Activated CD4-positive, alpha-beta T cell treated with anti-CD3 and anti-CD28 coated beads, Interleukin-2, amount 10 ng/mL, durations not matched to agents 7 days and 5 days (primary cell): ENCODE measurements around the gene CYP2A7. TPM values are rescaled to one million over a fixed set of nuclear protein-coding genes. Genes with fewer than 3 reads are reported as not detected.
"Not testable (repeated sequence)": the region's sequence is repeated elsewhere in the genome, so short reads cannot be mapped to it uniquely, and the experiment has no call there.

Experiments used
- CTCF ChIA-PET: fragments of 350-600 bp; sonication (Branson Sonifier 250); formaldehyde crosslinking; loops from one replicate; lab custom pipeline; 2021; ENCODE audit warnings: antibody characterized with exemption; lab: Charles Lee
- POLR2A ChIA-PET: fragments of 350-600 bp; sonication (Branson Sonifier 250); formaldehyde crosslinking; loops from one replicate; lab custom pipeline; 2021; ENCODE audit warnings: antibody characterized with exemption; lab: Charles Lee
- DNase-seq: peaks from one replicate; pipeline ENCODE4 v3.0.0-alpha.2; 2020
- H3K27ac Mint-ChIP-seq: one replicate; pipeline ENCODE4 v1.8.0; 2021; ENCODE audit warnings: mild to moderate bottlenecking, moderate library complexity, mixed read lengths
- H3K27me3 Mint-ChIP-seq: one replicate; pipeline ENCODE4 v1.8.0; 2021; ENCODE audit warnings: mixed read lengths
- H3K36me3 Mint-ChIP-seq: one replicate; pipeline ENCODE4 v1.8.0; 2021; ENCODE audit warnings: low read depth, mixed read lengths
- H3K4me1 Mint-ChIP-seq: one replicate; pipeline ENCODE4 v1.8.0; 2021; ENCODE audit warnings: mixed read lengths
- H3K4me3 Mint-ChIP-seq: one replicate; pipeline ENCODE4 v1.8.0; 2021; ENCODE audit warnings: mild to moderate bottlenecking, moderate library complexity, mixed read lengths
- H3K9me3 Mint-ChIP-seq: one replicate; pipeline ENCODE4 v1.8.0; 2021; ENCODE audit warnings: mixed read lengths
- total RNA-seq, 2 experiments: library from RNA; stranded (reverse); gene quantifications; one replicate each; pipeline ENCODE4 v1.2.3, GENCODE V29; 2021

The CYP2A7 gene
- total RNA-seq, 2 experiments from 2014 or later, result not detected

- H3K27me3 Mint-ChIP-seq, result peaks cover 48% of the 10 kb centered on the region
- H3K4me3 Mint-ChIP-seq, POLR2A ChIA-PET, H3K9me3 Mint-ChIP-seq, CTCF ChIA-PET, H3K36me3 Mint-ChIP-seq, DNase-seq, H3K27ac Mint-ChIP-seq: not testable (repeated sequence)
- H3K4me1 Mint-ChIP-seq, result peaks cover 16% of the 10 kb centered on the region
Observed at GRCh38 chr19:40850277-40850676, 31.8 kb downstream of the CYP2A7 start, which contains the start of gene CYP2A6. CYP2A6 (minus strand) TSS chr19:40850447; CDS start chr19:40850426, 21 bp downstream.

GRCh38 chr19:40846722-40847121 lies 35.3 kb downstream of the CYP2A7 start:
- H3K27ac Mint-ChIP-seq, DNase-seq, H3K9me3 Mint-ChIP-seq, H3K4me3 Mint-ChIP-seq: not testable (repeated sequence)
- POLR2A ChIA-PET, result interaction anchor here (0.6 kb wide), 1 partner anchor 69 kb away, joined by 3 read pairs; no protein-coding TSS in a partner anchor
- H3K27me3 Mint-ChIP-seq, result peaks cover 48% of the 10 kb centered on the region
- CTCF ChIA-PET, result interaction anchor here (0.5 kb wide), 1 partner anchor 203 kb away, joined by 5 read pairs; no protein-coding TSS in a partner anchor
- H3K4me1 Mint-ChIP-seq, result peaks cover 35% of the 10 kb centered on the region
- peaks cover 11% of the 10 kb centered on the region for H3K36me3 Mint-ChIP-seq

DNA sequence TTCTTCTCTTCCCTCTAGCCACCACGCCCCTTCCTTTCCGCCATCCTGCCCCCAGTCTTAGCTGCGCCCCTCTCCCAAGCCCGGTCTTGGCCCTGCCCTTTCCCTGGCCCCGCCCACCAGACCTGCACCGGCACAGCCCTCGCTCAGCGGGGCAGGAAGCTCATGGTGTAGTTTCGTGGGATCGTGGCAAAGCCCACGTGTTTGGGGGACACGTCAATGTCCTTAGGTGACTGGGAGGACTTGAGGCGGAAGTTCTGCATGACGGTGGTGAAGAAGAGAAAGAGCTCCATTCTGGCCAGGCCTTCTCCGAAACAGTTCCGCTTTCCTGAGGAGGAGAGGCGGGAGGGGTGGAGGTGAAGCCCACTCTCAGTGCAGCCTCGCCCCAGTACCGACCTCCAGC lies 38.4 kb downstream of the CYP2A7 start:
- CTCF ChIA-PET, result interaction anchor here (0.6 kb wide), 1 partner anchor 301 kb away, joined by 5 read pairs; no protein-coding TSS in a partner anchor
- H3K36me3 Mint-ChIP-seq, result peaks cover 11% of the 10 kb centered on the region
- DNase-seq, result peak; percentile 74
- peak overlapping the region; percentile 81 for H3K27ac Mint-ChIP-seq
- H3K4me3 Mint-ChIP-seq, result peak overlapping the region; percentile 48
- POLR2A ChIA-PET, H3K9me3 Mint-ChIP-seq: not testable (repeated sequence)
- peaks cover 28% of the 10 kb centered on the region for H3K4me1 Mint-ChIP-seq
- peaks cover 45% of the 10 kb centered on the region for H3K27me3 Mint-ChIP-seq

DNA sequence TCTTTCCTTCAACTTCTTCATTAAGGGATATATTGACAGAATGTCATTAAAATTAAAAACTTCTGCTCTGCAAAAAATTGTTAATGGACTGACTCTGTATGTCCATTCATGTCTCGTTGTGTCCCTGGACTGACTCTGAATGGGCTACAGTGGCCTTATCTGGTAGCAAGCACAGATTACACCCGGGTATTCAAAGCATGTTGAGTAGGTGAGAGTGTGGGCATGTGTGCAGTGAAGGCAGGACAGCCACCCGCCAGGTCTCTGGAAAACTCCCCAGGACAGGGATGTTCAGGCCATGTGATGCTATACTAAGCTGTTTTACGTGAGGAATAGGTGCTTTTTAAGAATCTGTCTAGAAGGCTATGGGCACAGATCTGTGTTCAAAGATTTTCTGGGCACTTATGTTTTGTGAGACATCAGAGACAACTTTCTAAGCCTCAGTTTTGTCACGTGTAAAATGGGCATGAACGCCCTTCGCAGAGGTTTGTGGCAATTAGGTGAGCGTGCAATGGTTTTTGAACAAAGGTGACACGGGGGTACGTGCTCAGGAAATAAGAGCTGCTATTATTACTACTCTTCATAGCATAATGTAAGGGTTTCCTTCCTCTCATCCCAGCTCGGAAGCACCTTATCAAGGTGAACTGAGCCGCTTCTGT lies 38.9 kb downstream of the CYP2A7 start:
- Mint-ChIP-seq H3K27me3 (peaks cover 39% of the 10 kb centered on the region), H3K36me3 (peaks cover 11% of the 10 kb centered on the region), H3K27ac (peak overlapping the region; percentile 81), H3K4me1 (peaks cover 26% of the 10 kb centered on the region)
- CTCF ChIA-PET, DNase-seq, POLR2A ChIA-PET, H3K4me3 Mint-ChIP-seq, H3K9me3 Mint-ChIP-seq: not testable (repeated sequence)

DNA sequence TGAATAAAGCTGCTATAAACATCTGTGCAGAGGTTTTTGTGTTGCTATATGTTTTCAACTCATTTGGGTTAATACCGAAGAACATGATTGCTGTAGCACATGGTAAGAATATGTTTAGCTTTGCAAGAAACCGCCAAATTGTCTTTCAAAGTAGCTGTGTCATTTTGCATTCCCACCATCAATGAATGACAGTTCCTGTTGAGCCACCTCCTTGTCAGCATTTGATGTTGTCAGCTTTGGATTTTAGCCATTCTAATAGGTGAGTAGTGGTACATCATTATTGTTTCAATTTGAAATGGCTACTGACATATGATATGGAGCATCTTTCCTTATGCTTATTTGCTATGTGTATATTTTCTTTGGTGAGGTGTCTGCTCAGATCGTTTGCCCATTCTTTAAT lies 40.0 kb downstream of the CYP2A7 start:
- Mint-ChIP-seq H3K27me3 (peaks cover 28% of the 10 kb centered on the region), H3K4me1 (peaks cover 20% of the 10 kb centered on the region), H3K36me3 (peaks cover 10% of the 10 kb centered on the region)
- CTCF ChIA-PET, H3K4me3 Mint-ChIP-seq, H3K27ac Mint-ChIP-seq, POLR2A ChIA-PET, H3K9me3 Mint-ChIP-seq, DNase-seq: not testable (repeated sequence)

DNA sequence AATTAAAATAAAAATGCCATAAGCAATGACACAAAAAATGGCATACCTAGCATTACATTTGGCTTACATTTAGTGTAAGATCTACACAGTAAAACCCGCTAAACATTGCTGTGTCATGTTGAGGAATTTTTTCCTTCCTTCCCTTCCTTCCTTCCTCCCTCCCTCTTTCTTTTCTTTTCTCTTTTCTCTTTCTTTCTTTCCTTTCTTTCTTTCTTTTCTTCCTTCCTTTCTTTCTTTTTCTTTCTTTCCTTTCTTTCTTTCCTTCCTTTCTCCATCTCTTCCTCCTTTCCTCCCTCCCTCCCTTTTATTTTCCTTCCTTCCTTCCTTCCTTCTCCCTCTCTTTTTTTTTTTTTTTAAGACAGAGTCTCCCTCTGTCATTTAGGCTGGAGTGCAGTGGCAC lies 43.6 kb downstream of the CYP2A7 start:
- POLR2A ChIA-PET, CTCF ChIA-PET: not testable (repeated sequence)

DNA sequence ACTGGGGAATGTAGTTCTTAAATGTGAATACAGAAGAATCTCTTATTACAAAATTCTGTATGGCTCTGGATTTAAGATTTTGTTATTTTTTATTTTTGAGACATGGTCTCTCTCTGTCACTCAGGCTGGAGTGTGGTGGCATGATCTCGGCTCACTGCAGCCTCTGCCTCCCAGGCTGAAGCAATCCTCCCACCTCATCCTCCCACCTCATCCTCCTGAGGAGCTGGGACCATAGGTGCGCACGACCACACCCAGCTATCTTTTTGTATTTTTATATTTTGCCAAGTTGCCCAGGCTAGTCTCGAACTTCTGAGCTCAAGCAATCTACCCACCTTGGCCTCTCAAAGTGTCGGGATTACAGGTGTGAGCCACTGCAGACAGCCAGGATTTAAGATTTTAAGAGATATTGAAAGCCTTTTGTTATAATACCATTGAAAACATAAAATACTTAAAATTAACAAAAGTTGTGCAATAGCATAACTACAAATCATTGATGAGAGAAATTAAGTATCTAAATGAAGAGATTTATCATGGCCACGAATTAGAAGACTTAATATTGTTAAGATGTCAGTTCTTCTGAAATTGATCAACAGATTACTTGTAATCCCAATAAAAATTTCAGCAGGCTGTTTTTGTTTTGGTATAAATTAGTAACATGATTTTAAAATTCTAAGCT lies 45.1 kb downstream of the CYP2A7 start:
- no peak overlapping the region for H3K27ac Mint-ChIP-seq
- H3K4me3 Mint-ChIP-seq, result no peak overlapping the region
- H3K4me1 Mint-ChIP-seq, result peaks cover 18% of the 10 kb centered on the region
- no peaks in the 10 kb centered on the region for H3K36me3 Mint-ChIP-seq
- no peak for DNase-seq
- ChIA-PET CTCF (no interaction called here), POLR2A (no interaction called here)
- H3K27me3 Mint-ChIP-seq, result peaks cover 24% of the 10 kb centered on the region
- no peaks in the 10 kb centered on the region for H3K9me3 Mint-ChIP-seq

More for the DNA sequence above, 43.6 kb downstream of the CYP2A7 start:
- H3K36me3 Mint-ChIP-seq, H3K27ac Mint-ChIP-seq, H3K4me1 Mint-ChIP-seq, H3K4me3 Mint-ChIP-seq, H3K9me3 Mint-ChIP-seq, DNase-seq: not testable (repeated sequence)
- H3K27me3 Mint-ChIP-seq, result peaks cover 24% of the 10 kb centered on the region

- Mint-ChIP-seq H3K27ac (peak overlapping the region; percentile 9), H3K4me1 (peaks cover 21% of the 10 kb centered on the region)
- H3K9me3 Mint-ChIP-seq, DNase-seq, POLR2A ChIA-PET, H3K27me3 Mint-ChIP-seq, H3K36me3 Mint-ChIP-seq, H3K4me3 Mint-ChIP-seq: not testable (repeated sequence)
- CTCF ChIA-PET, result interaction anchor here (1.0 kb wide), 2 partner anchors 10 to 53 kb away, joined by 3 read pairs; no protein-coding TSS in a partner anchor
Observed at GRCh38 chr19:40833728-40834533, 48.1 kb downstream of the CYP2A7 start.

GRCh38 chr19:40832431-40832790 lies 49.6 kb downstream of the CYP2A7 start:
- Mint-ChIP-seq H3K36me3 (peaks cover 15% of the 10 kb centered on the region), H3K4me1 (peaks cover 26% of the 10 kb centered on the region)
- H3K27ac Mint-ChIP-seq, H3K4me3 Mint-ChIP-seq, POLR2A ChIA-PET, H3K9me3 Mint-ChIP-seq, H3K27me3 Mint-ChIP-seq, DNase-seq, CTCF ChIA-PET: not testable (repeated sequence)

DNA sequence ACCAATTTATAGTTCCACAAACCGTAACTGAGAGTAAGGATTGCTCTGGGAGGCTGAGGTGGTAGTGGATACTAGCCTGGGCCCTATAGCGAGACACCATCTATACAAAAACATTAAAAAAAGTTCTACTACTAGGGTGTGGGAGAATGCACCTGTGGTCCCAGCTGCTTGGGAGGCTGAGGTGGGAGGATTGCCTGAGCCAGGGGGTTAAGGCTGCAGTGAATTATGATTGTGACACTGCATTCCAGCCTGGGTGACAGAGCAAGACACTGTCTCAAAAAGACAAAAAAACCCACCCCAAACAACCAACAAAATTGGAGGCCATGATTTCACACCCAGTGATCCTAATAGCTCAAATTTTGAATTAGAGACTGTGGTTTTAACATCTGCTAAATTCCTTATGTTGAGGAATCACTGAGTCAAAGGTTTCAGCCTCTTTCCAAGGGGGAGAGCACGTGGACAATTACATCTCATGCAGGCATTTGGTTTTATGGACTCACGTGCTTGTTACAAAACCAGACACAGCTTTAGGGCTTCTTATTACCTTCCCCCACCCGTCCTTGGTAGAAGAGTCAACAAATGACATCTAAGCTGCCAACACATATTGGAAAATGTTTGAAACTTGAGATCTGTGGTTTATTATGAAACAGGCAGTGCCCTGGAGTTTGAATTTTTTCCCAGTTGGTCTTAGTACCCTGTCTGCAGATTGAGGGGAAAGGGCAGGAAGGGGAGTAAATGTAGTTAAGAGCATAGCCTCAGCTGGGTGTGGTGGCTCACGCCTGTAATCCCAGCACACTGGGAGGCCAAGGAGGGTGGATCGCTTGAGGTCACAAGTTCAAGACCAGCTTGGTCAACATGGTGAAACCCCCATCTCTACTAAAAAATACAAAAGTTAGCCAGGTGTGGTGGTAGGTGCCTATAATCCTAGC lies 50.3 kb downstream of the CYP2A7 start:
- peaks cover 32% of the 10 kb centered on the region for H3K4me1 Mint-ChIP-seq
- no peak overlapping the region for H3K4me3 Mint-ChIP-seq
- peak overlapping the region; percentile 64 for H3K27ac Mint-ChIP-seq
- H3K27me3 Mint-ChIP-seq, result no peaks in the 10 kb centered on the region
- DNase-seq, result no peak
- peaks cover 6% of the 10 kb centered on the region for H3K9me3 Mint-ChIP-seq
- POLR2A ChIA-PET, result interaction anchor here (0.6 kb wide), 2 partner anchors 40 to 622 kb away, joined by 3 to 4 read pairs; no protein-coding TSS in a partner anchor
- H3K36me3 Mint-ChIP-seq, result peaks cover 22% of the 10 kb centered on the region
- CTCF ChIA-PET, result interaction anchor here (0.7 kb wide), 1 partner anchor 12 kb away, joined by 5 read pairs; no protein-coding TSS in a partner anchor

GRCh38 chr19:40830741-40831140 lies 51.3 kb downstream of the CYP2A7 start:
- peaks cover 39% of the 10 kb centered on the region for H3K4me1 Mint-ChIP-seq
- H3K27me3 Mint-ChIP-seq, CTCF ChIA-PET, H3K27ac Mint-ChIP-seq, H3K9me3 Mint-ChIP-seq, POLR2A ChIA-PET, H3K4me3 Mint-ChIP-seq, DNase-seq: not testable (repeated sequence)
- peaks cover 25% of the 10 kb centered on the region for H3K36me3 Mint-ChIP-seq

- peaks cover 28% of the 10 kb centered on the region for H3K36me3 Mint-ChIP-seq
- ChIA-PET POLR2A (no interaction called here), CTCF (no interaction called here)
- no peak overlapping the region for H3K4me3 Mint-ChIP-seq
- DNase-seq, result no peak
- H3K4me1 Mint-ChIP-seq, result peaks cover 47% of the 10 kb centered on the region
- no peaks in the 10 kb centered on the region for H3K27me3 Mint-ChIP-seq
- H3K27ac Mint-ChIP-seq, result peak overlapping the region; percentile 15
- H3K9me3 Mint-ChIP-seq, result peaks cover 8% of the 10 kb centered on the region
Observed at GRCh38 chr19:40829205-40829604, 52.8 kb downstream of the CYP2A7 start.
